ENCODE measurements around the gene EXD3.

GRCh38 chr9:137373611-137373980 lies 49.4 kb downstream of the EXD3 start:
- TF ChIP-seq, protein P1, sequence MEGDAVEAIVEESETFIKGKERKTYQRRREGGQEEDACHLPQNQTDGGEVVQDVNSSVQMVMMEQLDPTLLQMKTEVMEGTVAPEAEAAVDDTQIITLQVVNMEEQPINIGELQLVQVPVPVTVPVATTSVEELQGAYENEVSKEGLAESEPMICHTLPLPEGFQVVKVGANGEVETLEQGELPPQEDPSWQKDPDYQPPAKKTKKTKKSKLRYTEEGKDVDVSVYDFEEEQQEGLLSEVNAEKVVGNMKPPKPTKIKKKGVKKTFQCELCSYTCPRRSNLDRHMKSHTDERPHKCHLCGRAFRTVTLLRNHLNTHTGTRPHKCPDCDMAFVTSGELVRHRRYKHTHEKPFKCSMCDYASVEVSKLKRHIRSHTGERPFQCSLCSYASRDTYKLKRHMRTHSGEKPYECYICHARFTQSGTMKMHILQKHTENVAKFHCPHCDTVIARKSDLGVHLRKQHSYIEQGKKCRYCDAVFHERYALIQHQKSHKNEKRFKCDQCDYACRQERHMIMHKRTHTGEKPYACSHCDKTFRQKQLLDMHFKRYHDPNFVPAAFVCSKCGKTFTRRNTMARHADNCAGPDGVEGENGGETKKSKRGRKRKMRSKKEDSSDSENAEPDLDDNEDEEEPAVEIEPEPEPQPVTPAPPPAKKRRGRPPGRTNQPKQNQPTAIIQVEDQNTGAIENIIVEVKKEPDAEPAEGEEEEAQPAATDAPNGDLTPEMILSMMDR (IDR thresholded peaks at IDR 0.05) = no peak
- TF ChIP-seq POLR2A (IDR thresholded peaks at IDR 0.05) = no peak
